Measurements from ENCODE around the gene RFXAP. TPM values are rescaled to one million over a fixed set of nuclear protein-coding genes. Genes with fewer than 3 reads are reported as not detected.

RFXAP gene
- total RNA-seq, 1 donor: 2.6 TPM

GRCh38 chr13:36840718-36841250 is 21.8 kb downstream of the RFXAP start:
- no peak for TF ChIP-seq CTCF (IDR thresholded peaks at IDR 0.05; ENCODE audit: insufficient read depth, low read depth, low read length)
- H3K4me3 ChIP-seq (ENCODE audit: low read depth, low read length): no peak overlapping the region
- DNase-seq (ENCODE audit: low read depth): no peak

- DNase-seq (ENCODE audit: low read depth): no peak
Observed at GRCh38 chr13:36841391-36841790, 22.4 kb downstream of the RFXAP start.

GRCh38 chr13:36847606-36848005 is 28.6 kb downstream of the RFXAP start:
- H3K4me3 ChIP-seq (ENCODE audit: low read depth, low read length): no peak overlapping the region
- no peak for DNase-seq (ENCODE audit: low read depth)
- TF ChIP-seq CTCF (IDR thresholded peaks at IDR 0.05; ENCODE audit: insufficient read depth, low read depth, low read length): no peak

More at GRCh38 chr13:36841391-36841790, 22.4 kb downstream of the RFXAP start:
- no peak overlapping the region for H3K4me3 ChIP-seq (ENCODE audit: low read depth, low read length)
- no peak for TF ChIP-seq CTCF (IDR thresholded peaks at IDR 0.05; ENCODE audit: insufficient read depth, low read depth, low read length)

- H3K4me3 ChIP-seq (ENCODE audit: low read depth, low read length): no peak overlapping the region
- TF ChIP-seq CTCF (IDR thresholded peaks at IDR 0.05; ENCODE audit: insufficient read depth, low read depth, low read length): peak; percentile 18
- DNase-seq (ENCODE audit: low read depth): no peak
Observed at GRCh38 chr13:36848199-36848982, 29.4 kb downstream of the RFXAP start.

GRCh38 chr13:36850790-36851438 is 31.9 kb downstream of the RFXAP start:
- peak; percentile 19 for TF ChIP-seq CTCF (IDR thresholded peaks at IDR 0.05; ENCODE audit: insufficient read depth, low read depth, low read length)
- DNase-seq (ENCODE audit: low read depth): no peak
- H3K4me3 ChIP-seq (ENCODE audit: low read depth, low read length): no peak overlapping the region

- TF ChIP-seq CTCF (IDR thresholded peaks at IDR 0.05; ENCODE audit: insufficient read depth, low read depth, low read length): no peak
- no peak for DNase-seq (ENCODE audit: low read depth)
- H3K4me3 ChIP-seq (ENCODE audit: low read depth, low read length): no peak overlapping the region
Observed at GRCh38 chr13:36857253-36857652, 38.2 kb downstream of the RFXAP start.
